ENCODE measurements around the gene KL.

Gene KL

DNA sequence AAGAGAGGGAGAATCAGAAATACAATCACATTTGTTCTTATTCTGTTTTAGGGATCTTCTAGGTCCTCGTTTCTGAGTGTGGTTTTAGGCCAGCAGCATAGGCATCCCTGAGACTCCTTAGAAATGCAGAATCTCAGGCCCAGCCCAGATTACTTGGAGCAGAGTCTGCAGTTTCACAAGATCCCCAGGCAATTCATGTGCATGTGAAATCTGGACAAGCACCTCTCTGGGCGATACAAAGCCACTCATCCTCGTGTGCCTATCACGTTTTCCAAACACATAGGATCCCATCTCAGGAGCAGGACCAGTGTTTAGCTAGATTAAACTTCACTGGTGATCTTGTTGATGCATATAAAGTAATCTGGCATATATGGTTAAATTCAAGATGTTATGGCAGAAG, 87.2 kb downstream of the KL start:
- TF ChIP-seq ZNF692 (tag by site-specific recombination; IDR thresholded peaks at IDR 0.05) (no peak), KLF1 (tag by site-specific recombination; IDR thresholded peaks at IDR 0.05) (no peak), ZNF664 (tag by site-specific recombination; IDR thresholded peaks at IDR 0.05) (no peak), ZFP37 (tag by site-specific recombination; IDR thresholded peaks at IDR 0.05) (no peak), OSR2 (tag by site-specific recombination; IDR thresholded peaks at IDR 0.05) (no peak), IKZF3 (tag by site-specific recombination; IDR thresholded peaks at IDR 0.05) (no peak)
- TF ChIP-seq, protein P1, sequence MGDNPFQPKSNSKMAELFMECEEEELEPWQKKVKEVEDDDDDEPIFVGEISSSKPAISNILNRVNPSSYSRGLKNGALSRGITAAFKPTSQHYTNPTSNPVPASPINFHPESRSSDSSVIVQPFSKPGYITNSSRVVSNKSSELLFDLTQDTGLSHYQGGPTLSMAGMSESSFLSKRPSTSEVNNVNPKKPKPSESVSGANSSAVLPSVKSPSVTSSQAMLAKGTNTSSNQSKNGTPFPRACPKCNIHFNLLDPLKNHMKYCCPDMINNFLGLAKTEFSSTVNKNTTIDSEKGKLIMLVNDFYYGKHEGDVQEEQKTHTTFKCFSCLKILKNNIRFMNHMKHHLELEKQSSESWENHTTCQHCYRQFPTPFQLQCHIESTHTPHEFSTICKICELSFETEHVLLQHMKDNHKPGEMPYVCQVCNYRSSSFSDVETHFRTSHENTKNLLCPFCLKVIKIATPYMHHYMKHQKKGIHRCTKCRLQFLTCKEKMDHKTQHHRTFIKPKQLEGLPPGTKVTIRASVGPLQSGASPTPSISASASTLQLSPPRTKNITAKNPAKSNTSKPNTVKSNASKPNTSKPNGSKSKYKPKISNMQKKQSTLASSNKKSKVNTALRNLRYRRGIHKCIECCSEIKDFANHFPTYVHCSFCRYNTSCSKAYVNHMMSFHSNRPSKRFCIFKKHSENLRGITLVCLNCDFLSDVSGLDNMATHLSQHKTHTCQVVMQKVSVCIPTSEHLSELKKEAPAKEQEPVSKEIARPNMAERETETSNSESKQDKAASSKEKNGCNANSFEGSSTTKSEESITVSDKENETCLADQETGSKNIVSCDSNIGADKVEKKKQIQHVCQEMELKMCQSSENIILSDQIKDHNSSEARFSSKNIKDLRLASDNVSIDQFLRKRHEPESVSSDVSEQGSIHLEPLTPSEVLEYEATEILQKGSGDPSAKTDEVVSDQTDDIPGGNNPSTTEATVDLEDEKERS (tag by site-specific recombination; IDR thresholded peaks at IDR 0.05): no peak
- TF ChIP-seq, protein P2, sequence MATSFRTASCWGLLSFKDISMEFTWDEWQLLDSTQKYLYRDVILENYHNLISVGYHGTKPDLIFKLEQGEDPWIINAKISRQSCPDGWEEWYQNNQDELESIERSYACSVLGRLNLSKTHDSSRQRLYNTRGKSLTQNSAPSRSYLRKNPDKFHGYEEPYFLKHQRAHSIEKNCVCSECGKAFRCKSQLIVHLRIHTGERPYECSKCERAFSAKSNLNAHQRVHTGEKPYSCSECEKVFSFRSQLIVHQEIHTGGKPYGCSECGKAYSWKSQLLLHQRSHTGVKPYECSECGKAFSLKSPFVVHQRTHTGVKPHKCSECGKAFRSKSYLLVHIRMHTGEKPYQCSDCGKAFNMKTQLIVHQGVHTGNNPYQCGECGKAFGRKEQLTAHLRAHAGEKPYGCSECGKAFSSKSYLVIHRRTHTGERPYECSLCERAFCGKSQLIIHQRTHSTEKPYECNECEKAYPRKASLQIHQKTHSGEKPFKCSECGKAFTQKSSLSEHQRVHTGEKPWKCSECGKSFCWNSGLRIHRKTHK (tag by site-specific recombination; IDR thresholded peaks at IDR 0.05): no peak
- no peaks in the 10 kb centered on the region for H3K4me1 ChIP-seq (ENCODE audit: control insufficient read depth, insufficient read depth, low read length)
- H3K27ac ChIP-seq (ENCODE audit: extremely low read depth, low read depth, low read length): no peak overlapping the region
- no peaks in the 10 kb centered on the region for H3K9me3 ChIP-seq (ENCODE audit: control insufficient read depth, insufficient read depth, low read depth, low read length)
- no peak overlapping the region for H3K4me3 ChIP-seq (ENCODE audit: low read depth, low read length)
- ChIA-PET CTCF (no interaction called here), POLR2A (no interaction called here)
- peaks cover 0 to 12% of the 10 kb centered on the region in 2 experiments; a peak in 1 of 3 replicates for H3K36me3 ChIP-seq (ENCODE audit: control insufficient read depth in 2 of 2, insufficient read depth in 1 of 2, low read length in 2 of 2)

DNA sequence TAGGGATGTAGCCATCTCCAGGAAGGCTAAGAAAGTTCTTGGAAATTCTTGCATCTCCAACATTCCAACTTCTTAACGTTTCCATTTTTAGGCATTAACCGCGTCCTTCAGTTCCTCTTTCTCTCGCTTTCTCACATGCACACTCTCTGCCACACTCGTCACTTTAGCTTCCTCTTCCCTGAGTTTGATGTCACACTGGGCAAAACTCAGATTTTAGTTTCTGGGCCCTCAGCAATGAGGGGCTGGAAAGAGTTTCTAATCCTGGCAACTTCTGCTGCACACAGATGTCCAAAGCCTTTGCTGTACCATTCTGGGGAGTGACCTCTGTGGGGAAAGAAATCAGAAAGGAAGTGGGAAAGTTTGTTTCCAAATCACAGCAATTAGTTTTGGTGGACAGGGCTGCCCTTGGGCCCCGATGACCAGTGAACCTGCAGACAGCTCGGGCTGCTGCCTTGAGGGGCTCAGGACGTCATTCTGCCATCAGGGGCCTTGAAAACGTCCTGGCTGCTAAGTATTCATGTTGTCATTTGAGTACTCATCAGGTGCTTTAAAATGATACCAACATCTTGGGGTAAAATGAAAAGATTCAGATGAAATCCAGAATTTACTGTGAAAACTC, 89.3 kb downstream of the KL start:
- CTCF ChIA-PET: no interaction called here
- no peak for TF ChIP-seq ZNF518A (tag by site-specific recombination; conservative IDR thresholded peaks at IDR 0.05; ENCODE audit: low read depth)
- TF ChIP-seq ZNF138 (tag by site-specific recombination; IDR thresholded peaks at IDR 0.05; ENCODE audit: borderline replicate concordance): no peak
- no peak for TF ChIP-seq ZNF121 (tag by site-specific recombination; IDR thresholded peaks at IDR 0.05)
- TF ChIP-seq REPIN1 (tag by site-specific recombination; IDR thresholded peaks at IDR 0.05; ENCODE audit: low read depth): no peak
- TF ChIP-seq, protein P3, sequence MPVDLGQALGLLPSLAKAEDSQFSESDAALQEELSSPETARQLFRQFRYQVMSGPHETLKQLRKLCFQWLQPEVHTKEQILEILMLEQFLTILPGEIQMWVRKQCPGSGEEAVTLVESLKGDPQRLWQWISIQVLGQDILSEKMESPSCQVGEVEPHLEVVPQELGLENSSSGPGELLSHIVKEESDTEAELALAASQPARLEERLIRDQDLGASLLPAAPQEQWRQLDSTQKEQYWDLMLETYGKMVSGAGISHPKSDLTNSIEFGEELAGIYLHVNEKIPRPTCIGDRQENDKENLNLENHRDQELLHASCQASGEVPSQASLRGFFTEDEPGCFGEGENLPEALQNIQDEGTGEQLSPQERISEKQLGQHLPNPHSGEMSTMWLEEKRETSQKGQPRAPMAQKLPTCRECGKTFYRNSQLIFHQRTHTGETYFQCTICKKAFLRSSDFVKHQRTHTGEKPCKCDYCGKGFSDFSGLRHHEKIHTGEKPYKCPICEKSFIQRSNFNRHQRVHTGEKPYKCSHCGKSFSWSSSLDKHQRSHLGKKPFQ (tag by site-specific recombination; IDR thresholded peaks at IDR 0.05): no peak
- no peak for TF ChIP-seq BCL11A (tag by site-specific recombination; IDR thresholded peaks at IDR 0.05; ENCODE audit: low read depth)
- no peak for TF ChIP-seq ZNF776 (tag by site-specific recombination; IDR thresholded peaks at IDR 0.05; ENCODE audit: borderline replicate concordance)
- TF ChIP-seq, protein P4, sequence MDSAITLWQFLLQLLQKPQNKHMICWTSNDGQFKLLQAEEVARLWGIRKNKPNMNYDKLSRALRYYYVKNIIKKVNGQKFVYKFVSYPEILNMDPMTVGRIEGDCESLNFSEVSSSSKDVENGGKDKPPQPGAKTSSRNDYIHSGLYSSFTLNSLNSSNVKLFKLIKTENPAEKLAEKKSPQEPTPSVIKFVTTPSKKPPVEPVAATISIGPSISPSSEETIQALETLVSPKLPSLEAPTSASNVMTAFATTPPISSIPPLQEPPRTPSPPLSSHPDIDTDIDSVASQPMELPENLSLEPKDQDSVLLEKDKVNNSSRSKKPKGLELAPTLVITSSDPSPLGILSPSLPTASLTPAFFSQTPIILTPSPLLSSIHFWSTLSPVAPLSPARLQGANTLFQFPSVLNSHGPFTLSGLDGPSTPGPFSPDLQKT (IDR thresholded peaks at IDR 0.05; ENCODE audit: borderline replicate concordance, low read depth, low read length): no peak
- TF ChIP-seq GFI1B (tag by site-specific recombination; IDR thresholded peaks at IDR 0.05): no peak
- Histone ChIP-seq H3K27ac (ENCODE audit: extremely low read depth, low read depth, low read length) (no peak overlapping the region), H3K36me3 (ENCODE audit: control insufficient read depth in 2 of 2, insufficient read depth in 1 of 2, low read length in 2 of 2) (peaks cover 0 to 22% of the 10 kb centered on the region in 2 experiments; a peak in 1 of 3 replicates), H3K4me1 (ENCODE audit: control insufficient read depth, insufficient read depth, low read length) (no peaks in the 10 kb centered on the region), H3K4me3 (ENCODE audit: low read depth, low read length) (no peak overlapping the region), H3K9me3 (ENCODE audit: control insufficient read depth, insufficient read depth, low read depth, low read length) (no peaks in the 10 kb centered on the region)
- POLR2A ChIA-PET: no interaction called here

Data from HEK293 (cell line).